HEK293 (cell line): ENCODE measurements around the gene ANO7.

Experiments used
- KLF1 ChIP-seq: fragments of 450-650 bp; formaldehyde crosslinking; IDR thresholded peaks from 2 replicates; pipeline ENCODE4 v1.5.1; 2016; ENCODE audit warnings: missing biosample characterization, missing genetic modification characterization
- PRDM2 ChIP-seq: fragments of 450-650 bp; formaldehyde crosslinking; IDR thresholded peaks from 2 replicates; pipeline ENCODE4 v1.5.1; 2016; ENCODE audit warnings: missing biosample characterization, missing genetic modification characterization, borderline replicate concordance
- SETDB1 ChIP-seq: IDR thresholded peaks from one replicate; pipeline ENCODE4 v1.6.1; 2017; ENCODE audit warnings: mild to moderate bottlenecking, low read length, moderate library complexity, mixed read lengths; ENCODE audit not compliant: insufficient read length
- ZFP3 ChIP-seq: fragments of 450-650 bp; formaldehyde crosslinking; IDR thresholded peaks from 2 replicates; pipeline ENCODE4 v1.5.1; 2016; ENCODE audit warnings: low read depth, missing biosample characterization, missing genetic modification characterization
- ZFP41 ChIP-seq: fragments of 450-650 bp; formaldehyde crosslinking; IDR thresholded peaks from 2 replicates; pipeline ENCODE4 v1.5.1; 2016; ENCODE audit warnings: missing biosample characterization, missing genetic modification characterization, borderline replicate concordance
- ZNF266 ChIP-seq: fragments of 450-650 bp; formaldehyde crosslinking; IDR thresholded peaks from 2 replicates; pipeline ENCODE4 v1.5.1; 2016; ENCODE audit warnings: missing biosample characterization, missing genetic modification characterization, low read depth
- ZNF341 ChIP-seq: fragments of 450-650 bp; formaldehyde crosslinking; IDR thresholded peaks from 2 replicates; pipeline ENCODE4; 2016; ENCODE audit warnings: low read depth, missing biosample characterization, missing genetic modification characterization
- ZNF391 ChIP-seq: fragments of 450-650 bp; formaldehyde crosslinking; IDR thresholded peaks from 2 replicates; pipeline ENCODE4 v1.5.1; 2016; ENCODE audit warnings: low read depth, missing biosample characterization, missing genetic modification characterization, borderline replicate concordance
- ZNF423 ChIP-seq: fragments of 450-650 bp; formaldehyde crosslinking; IDR thresholded peaks from 2 replicates; pipeline ENCODE4 v1.5.1; 2016; ENCODE audit warnings: missing biosample characterization, missing genetic modification characterization
- ZNF549 ChIP-seq: fragments of 450-650 bp; IDR thresholded peaks from 2 replicates; pipeline ENCODE4 v1.5.1; 2018; ENCODE audit warnings: missing biosample characterization, missing genetic modification characterization, mild to moderate bottlenecking, inconsistent platforms, moderate library complexity
- ZNF600 ChIP-seq: fragments of 450-650 bp; formaldehyde crosslinking; IDR thresholded peaks from 2 replicates; pipeline ENCODE4 v1.5.1; 2016; ENCODE audit warnings: missing biosample characterization, missing genetic modification characterization
- ZNF621 ChIP-seq: fragments of 450-650 bp; formaldehyde crosslinking; IDR thresholded peaks from 2 replicates; pipeline ENCODE4 v1.5.1; 2017; ENCODE audit warnings: missing biosample characterization, missing genetic modification characterization
- ZNF623 ChIP-seq: fragments of 450-650 bp; formaldehyde crosslinking; IDR thresholded peaks from 2 replicates; pipeline ENCODE4 v1.5.1; 2016; ENCODE audit warnings: missing biosample characterization, missing genetic modification characterization
- ZNF660 ChIP-seq: fragments of 450-650 bp; IDR thresholded peaks from 2 replicates; pipeline ENCODE4 v1.5.1; 2018; ENCODE audit warnings: missing biosample characterization, mild to moderate bottlenecking, missing genetic modification characterization
- ZSCAN23 ChIP-seq: fragments of 450-650 bp; formaldehyde crosslinking; IDR thresholded peaks from 2 replicates; pipeline ENCODE4 v1.5.1; 2016; ENCODE audit warnings: missing biosample characterization, missing genetic modification characterization
- ZSCAN5A ChIP-seq: fragments of 450-650 bp; formaldehyde crosslinking; IDR thresholded peaks from 2 replicates; pipeline ENCODE4 v1.5.1; 2016; ENCODE audit warnings: missing biosample characterization, missing genetic modification characterization
- TF ChIP-seq, protein P1 (sequence below): fragments of 450-650 bp; formaldehyde crosslinking; IDR thresholded peaks from 2 replicates; pipeline ENCODE4 v1.5.1; 2016; ENCODE audit warnings: missing biosample characterization, missing genetic modification characterization
- TF ChIP-seq, protein P2 (sequence below): fragments of 450-650 bp; formaldehyde crosslinking; IDR thresholded peaks from 2 replicates; pipeline ENCODE4 v1.5.1; 2016; ENCODE audit warnings: missing biosample characterization, missing genetic modification characterization

ANO7 gene

DNA sequence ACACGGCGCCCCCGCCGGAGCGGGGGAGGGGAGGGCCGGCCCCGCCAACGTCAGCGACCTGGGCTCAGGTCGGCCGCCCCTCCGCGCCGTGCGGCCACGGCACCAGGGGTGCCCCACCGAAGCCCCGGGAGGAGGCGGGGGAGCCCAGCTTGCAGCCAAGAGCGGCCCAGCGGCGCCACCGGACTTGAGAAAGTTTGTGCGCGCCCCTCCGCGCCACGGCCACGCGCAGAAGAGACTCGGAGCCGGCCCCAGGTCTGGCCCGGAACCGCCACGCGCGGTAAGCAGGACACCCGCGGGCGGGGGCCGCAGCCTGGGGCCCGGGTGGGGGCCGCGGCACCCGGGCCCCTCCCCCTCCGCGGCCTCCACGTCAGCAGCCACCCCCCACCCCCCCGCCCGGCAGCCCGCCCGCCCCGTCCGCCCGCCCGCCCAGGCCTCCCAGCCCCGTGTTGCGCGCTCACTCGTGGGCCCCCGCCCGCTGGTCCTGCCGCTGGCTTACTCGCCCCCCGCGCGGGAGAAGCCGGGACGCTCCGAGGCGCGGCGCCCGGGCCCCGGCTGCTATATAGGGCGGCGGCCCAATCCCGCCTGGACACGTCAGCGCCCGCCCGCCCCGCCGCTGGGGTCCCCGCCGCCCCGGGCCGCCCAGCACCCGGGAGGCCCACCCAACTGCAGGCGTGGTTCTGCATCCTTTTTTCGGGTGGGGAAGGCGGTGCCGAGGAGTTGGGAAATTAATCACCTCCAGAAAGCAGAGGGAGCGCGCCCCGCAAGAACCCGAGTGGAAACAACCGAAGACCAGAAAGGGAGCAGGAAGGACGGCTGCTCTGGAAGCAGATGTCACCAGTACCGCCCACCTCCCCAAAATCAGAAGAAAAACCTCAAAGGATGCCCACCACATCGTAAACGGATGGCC lies 84.1 kb downstream of the ANO7 start (continued):
- TF ChIP-seq KLF1 (tag by site-specific recombination) (peak; percentile 62), ZNF549 (tag by site-specific recombination) (no peak), ZSCAN5A (no peak), ZNF341 (peak; percentile 57; the same call in 1 of the 2 replicates), ZNF600 (tag by site-specific recombination) (peak; percentile 27; the same call in 1 of the 2 replicates), ZNF391 (tag by site-specific recombination) (no peak), ZNF423 (tag by site-specific recombination) (no peak), ZSCAN23 (no peak), ZNF660 (no peak), ZNF266 (tag by site-specific recombination) (no peak), ZNF623 (no peak), ZFP3 (tag by site-specific recombination) (no peak), ZFP41 (no peak), PRDM2 (tag by site-specific recombination) (no peak), SETDB1 (no peak), ZNF621 (tag by site-specific recombination) (no peak)
- TF ChIP-seq, protein P1, sequence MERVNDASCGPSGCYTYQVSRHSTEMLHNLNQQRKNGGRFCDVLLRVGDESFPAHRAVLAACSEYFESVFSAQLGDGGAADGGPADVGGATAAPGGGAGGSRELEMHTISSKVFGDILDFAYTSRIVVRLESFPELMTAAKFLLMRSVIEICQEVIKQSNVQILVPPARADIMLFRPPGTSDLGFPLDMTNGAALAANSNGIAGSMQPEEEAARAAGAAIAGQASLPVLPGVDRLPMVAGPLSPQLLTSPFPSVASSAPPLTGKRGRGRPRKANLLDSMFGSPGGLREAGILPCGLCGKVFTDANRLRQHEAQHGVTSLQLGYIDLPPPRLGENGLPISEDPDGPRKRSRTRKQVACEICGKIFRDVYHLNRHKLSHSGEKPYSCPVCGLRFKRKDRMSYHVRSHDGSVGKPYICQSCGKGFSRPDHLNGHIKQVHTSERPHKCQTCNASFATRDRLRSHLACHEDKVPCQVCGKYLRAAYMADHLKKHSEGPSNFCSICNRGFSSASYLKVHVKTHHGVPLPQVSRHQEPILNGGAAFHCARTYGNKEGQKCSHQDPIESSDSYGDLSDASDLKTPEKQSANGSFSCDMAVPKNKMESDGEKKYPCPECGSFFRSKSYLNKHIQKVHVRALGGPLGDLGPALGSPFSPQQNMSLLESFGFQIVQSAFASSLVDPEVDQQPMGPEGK (tag by site-specific recombination) = peak; percentile 26; the same call in 1 of the 2 replicates
- TF ChIP-seq, protein P2, sequence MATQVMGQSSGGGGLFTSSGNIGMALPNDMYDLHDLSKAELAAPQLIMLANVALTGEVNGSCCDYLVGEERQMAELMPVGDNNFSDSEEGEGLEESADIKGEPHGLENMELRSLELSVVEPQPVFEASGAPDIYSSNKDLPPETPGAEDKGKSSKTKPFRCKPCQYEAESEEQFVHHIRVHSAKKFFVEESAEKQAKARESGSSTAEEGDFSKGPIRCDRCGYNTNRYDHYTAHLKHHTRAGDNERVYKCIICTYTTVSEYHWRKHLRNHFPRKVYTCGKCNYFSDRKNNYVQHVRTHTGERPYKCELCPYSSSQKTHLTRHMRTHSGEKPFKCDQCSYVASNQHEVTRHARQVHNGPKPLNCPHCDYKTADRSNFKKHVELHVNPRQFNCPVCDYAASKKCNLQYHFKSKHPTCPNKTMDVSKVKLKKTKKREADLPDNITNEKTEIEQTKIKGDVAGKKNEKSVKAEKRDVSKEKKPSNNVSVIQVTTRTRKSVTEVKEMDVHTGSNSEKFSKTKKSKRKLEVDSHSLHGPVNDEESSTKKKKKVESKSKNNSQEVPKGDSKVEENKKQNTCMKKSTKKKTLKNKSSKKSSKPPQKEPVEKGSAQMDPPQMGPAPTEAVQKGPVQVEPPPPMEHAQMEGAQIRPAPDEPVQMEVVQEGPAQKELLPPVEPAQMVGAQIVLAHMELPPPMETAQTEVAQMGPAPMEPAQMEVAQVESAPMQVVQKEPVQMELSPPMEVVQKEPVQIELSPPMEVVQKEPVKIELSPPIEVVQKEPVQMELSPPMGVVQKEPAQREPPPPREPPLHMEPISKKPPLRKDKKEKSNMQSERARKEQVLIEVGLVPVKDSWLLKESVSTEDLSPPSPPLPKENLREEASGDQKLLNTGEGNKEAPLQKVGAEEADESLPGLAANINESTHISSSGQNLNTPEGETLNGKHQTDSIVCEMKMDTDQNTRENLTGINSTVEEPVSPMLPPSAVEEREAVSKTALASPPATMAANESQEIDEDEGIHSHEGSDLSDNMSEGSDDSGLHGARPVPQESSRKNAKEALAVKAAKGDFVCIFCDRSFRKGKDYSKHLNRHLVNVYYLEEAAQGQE (tag by site-specific recombination) = no peak
